Measurements from ENCODE around the gene GPX3.

Gene GPX3

DNA sequence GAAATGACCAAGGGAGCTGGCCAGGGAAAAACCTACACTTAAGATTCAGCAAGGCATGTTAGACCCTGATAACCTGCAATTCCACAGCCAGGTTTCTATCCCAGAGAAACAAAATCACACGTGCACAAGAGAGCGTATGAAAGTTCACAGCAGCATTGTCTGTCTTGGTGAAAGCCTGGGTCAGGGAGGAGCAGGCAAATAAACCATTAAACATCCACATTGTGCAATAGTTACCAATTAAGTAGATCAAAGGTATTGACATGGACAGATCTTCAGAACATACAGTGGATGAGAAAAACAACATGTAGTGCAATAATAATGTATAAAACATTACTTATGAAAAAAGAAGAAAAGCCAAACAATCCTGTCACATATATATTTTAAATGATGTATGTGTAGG lies 15.9 kb upstream of the GPX3 start:
- no peaks in the 10 kb centered on the region for H3K79me2 ChIP-seq (ENCODE audit: low read length)
- H3K4me3 ChIP-seq (ENCODE audit: low read length), result no peak overlapping the region
- H4K20me1 ChIP-seq (ENCODE audit: insufficient read depth, low read length), result no peaks in the 10 kb centered on the region
- no peaks in the 10 kb centered on the region for H3K36me3 ChIP-seq (replicated peaks; ENCODE audit: low read depth, low read length)
- H2AFZ ChIP-seq (ENCODE audit: low read depth, low read length), result no peak overlapping the region
- H3K9ac ChIP-seq (ENCODE audit: low read length), result no peak overlapping the region
- H3K27me3 ChIP-seq (ENCODE audit: low read depth, low read length), result no peaks in the 10 kb centered on the region
- H3K4me2 ChIP-seq (ENCODE audit: low read length), result no peak overlapping the region
- no peaks in the 10 kb centered on the region for H3K4me1 ChIP-seq (ENCODE audit: low read length)
- H3K27ac ChIP-seq (ENCODE audit: low read length), result no peak overlapping the region
- no peaks in the 10 kb centered on the region for H3K9me3 ChIP-seq (ENCODE audit: insufficient read depth, low read length)
- no peak for TF ChIP-seq EZH2phosphoT487 (IDR thresholded peaks at IDR 0.05; ENCODE audit: low read depth)
- TF ChIP-seq, protein P1, sequence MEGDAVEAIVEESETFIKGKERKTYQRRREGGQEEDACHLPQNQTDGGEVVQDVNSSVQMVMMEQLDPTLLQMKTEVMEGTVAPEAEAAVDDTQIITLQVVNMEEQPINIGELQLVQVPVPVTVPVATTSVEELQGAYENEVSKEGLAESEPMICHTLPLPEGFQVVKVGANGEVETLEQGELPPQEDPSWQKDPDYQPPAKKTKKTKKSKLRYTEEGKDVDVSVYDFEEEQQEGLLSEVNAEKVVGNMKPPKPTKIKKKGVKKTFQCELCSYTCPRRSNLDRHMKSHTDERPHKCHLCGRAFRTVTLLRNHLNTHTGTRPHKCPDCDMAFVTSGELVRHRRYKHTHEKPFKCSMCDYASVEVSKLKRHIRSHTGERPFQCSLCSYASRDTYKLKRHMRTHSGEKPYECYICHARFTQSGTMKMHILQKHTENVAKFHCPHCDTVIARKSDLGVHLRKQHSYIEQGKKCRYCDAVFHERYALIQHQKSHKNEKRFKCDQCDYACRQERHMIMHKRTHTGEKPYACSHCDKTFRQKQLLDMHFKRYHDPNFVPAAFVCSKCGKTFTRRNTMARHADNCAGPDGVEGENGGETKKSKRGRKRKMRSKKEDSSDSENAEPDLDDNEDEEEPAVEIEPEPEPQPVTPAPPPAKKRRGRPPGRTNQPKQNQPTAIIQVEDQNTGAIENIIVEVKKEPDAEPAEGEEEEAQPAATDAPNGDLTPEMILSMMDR (IDR thresholded peaks at IDR 0.05; ENCODE audit: low read depth, low read length), result no peak

DNA sequence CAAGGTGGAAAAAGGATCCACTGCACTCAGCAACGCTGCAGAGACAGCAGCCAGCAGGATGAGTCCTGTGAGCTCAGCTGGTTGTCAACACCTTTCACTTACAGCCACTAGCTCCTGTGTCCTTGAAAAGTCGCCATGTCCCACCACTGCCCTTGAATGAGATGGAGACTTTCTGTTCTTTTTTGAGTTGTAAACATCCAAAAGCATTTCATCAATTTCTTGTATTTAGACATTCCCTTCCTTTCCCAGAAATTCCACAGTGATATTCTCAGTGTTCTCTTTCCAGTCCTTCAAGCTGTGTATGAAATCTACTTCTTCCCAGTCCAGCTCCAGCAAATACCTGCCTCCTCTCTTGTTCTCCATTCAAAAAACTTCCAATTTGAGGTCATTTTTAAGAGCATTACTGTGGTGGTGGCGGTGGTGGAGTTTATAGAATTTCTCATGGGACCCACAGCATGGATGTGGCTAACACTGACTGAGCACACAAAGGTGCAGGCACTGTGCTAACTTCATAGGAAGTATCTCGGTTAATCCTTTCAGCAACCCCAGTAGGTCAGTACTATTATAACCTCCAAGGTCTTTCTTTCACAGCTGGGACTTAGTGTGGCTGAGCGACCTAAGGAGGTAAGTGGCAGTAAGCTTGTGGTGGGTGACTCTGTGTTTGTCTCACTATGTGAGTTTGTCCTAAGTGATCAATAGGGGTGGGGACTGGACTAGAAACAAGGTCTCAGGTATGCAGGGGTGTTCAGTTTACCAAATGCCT lies 15.0 kb upstream of the GPX3 start:
- Histone ChIP-seq H3K4me2 (ENCODE audit: low read length) (no peak overlapping the region), H4K20me1 (ENCODE audit: insufficient read depth, low read length) (no peaks in the 10 kb centered on the region), H3K79me2 (ENCODE audit: low read length) (no peaks in the 10 kb centered on the region), H3K9me3 (ENCODE audit: insufficient read depth, low read length) (no peaks in the 10 kb centered on the region), H3K9ac (ENCODE audit: low read length) (no peak overlapping the region), H3K27me3 (ENCODE audit: low read depth, low read length) (no peaks in the 10 kb centered on the region), H3K4me1 (ENCODE audit: low read length) (no peaks in the 10 kb centered on the region), H3K36me3 (replicated peaks; ENCODE audit: low read depth, low read length) (no peaks in the 10 kb centered on the region), H3K27ac (ENCODE audit: low read length) (no peak overlapping the region), H2AFZ (ENCODE audit: low read depth, low read length) (no peak overlapping the region), H3K4me3 (ENCODE audit: low read length) (no peak overlapping the region)
- TF ChIP-seq EZH2phosphoT487 (IDR thresholded peaks at IDR 0.05; ENCODE audit: low read depth), result no peak
- TF ChIP-seq, protein P1 (IDR thresholded peaks at IDR 0.05; ENCODE audit: low read depth, low read length), result no peak

DNA sequence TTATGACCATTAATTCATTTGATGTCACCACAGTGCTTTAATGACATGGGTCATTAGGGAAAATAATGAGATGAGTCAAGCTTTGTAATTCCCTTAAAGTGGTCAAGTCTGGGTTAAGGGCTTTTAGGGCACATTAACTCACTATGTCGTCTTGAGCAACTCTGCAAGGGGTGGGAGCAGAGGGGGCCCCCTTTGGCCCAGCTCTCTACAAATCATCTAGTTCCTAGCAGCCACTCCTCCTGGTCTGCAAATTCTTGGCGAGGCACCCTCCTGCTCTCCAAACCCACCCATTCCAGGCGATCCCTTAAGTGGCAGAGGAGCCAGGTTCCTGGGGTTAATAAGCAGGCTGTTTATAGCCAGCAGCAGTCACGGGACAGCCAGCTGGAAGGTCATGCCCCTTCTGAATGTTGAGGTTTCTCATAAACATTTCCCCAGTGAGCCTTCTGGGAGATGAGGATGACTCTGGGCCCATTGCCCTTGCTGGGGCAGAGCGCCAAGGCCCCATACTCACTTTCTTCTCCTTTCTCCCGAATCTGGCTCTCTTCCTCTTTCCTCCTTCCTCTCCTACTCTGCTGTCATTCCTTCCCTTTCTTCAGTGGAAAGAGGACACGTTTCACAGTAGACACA lies 14.3 kb upstream of the GPX3 start:
- TF ChIP-seq, protein P1 (IDR thresholded peaks at IDR 0.05; ENCODE audit: low read depth, low read length), result no peak
- TF ChIP-seq EZH2phosphoT487 (IDR thresholded peaks at IDR 0.05; ENCODE audit: low read depth), result no peak
- Histone ChIP-seq H3K9ac (ENCODE audit: low read length) (no peak overlapping the region), H2AFZ (ENCODE audit: low read depth, low read length) (no peak overlapping the region), H3K27me3 (ENCODE audit: low read depth, low read length) (no peaks in the 10 kb centered on the region), H3K9me3 (ENCODE audit: insufficient read depth, low read length) (no peaks in the 10 kb centered on the region), H3K4me3 (ENCODE audit: low read length) (no peak overlapping the region), H3K4me1 (ENCODE audit: low read length) (no peaks in the 10 kb centered on the region), H4K20me1 (ENCODE audit: insufficient read depth, low read length) (no peaks in the 10 kb centered on the region), H3K79me2 (ENCODE audit: low read length) (no peaks in the 10 kb centered on the region), H3K4me2 (ENCODE audit: low read length) (no peak overlapping the region), H3K27ac (ENCODE audit: low read length) (no peak overlapping the region), H3K36me3 (replicated peaks; ENCODE audit: low read depth, low read length) (no peaks in the 10 kb centered on the region)

DNA sequence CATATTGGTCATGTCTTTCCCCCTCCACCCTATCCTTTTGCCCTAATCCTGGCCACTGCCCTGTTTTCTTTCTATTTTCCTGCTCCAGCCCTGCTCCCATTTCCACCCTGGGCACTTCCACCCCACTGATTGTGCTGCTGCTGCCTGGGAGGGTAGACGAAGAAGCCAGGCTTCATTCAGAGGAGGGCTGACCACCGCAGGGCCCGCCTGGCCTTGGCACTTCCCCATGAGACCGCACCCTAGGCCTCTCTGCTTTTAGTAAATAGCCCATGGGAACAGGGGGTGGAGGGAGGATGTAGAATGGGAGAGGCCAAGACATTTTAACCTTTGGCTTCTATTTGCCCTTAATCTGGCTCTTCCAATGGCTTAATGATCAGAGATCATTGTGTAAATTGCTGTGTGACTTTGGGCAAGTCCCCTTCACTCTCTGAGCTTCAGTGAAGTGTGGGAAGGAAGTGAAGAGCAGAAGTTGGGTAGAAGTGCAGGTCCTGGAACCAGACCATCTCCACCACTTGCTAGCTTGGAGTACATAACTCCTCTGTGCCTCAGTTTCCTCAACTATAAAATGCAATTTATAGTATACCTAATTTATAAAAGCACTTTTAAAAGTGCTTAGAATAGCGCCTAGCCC lies 13.6 kb upstream of the GPX3 start:
- Histone ChIP-seq H2AFZ (ENCODE audit: low read depth, low read length) (no peak overlapping the region), H3K27ac (ENCODE audit: low read length) (no peak overlapping the region), H3K27me3 (ENCODE audit: low read depth, low read length) (no peaks in the 10 kb centered on the region), H3K9ac (ENCODE audit: low read length) (no peak overlapping the region), H3K4me3 (ENCODE audit: low read length) (no peak overlapping the region), H3K9me3 (ENCODE audit: insufficient read depth, low read length) (no peaks in the 10 kb centered on the region), H3K36me3 (replicated peaks; ENCODE audit: low read depth, low read length) (no peaks in the 10 kb centered on the region), H4K20me1 (ENCODE audit: insufficient read depth, low read length) (no peaks in the 10 kb centered on the region), H3K4me1 (ENCODE audit: low read length) (no peaks in the 10 kb centered on the region), H3K4me2 (ENCODE audit: low read length) (no peak overlapping the region), H3K79me2 (ENCODE audit: low read length) (no peaks in the 10 kb centered on the region)
- TF ChIP-seq, protein P1 (IDR thresholded peaks at IDR 0.05; ENCODE audit: low read depth, low read length), result no peak
- TF ChIP-seq EZH2phosphoT487 (IDR thresholded peaks at IDR 0.05; ENCODE audit: low read depth), result no peak

Data from OCI-LY3 (cell line).